GM23338 (cell line): Measurements from ENCODE around the gene GCLM. TPM values are rescaled to one million over a fixed set of nuclear protein-coding genes. Genes with fewer than 3 reads are reported as not detected.

Source experiments
- ATAC-seq: fragments of 200-7000 bp; cut with Tn5 transposase; 3 replicates; pipeline ENCODE4 v1.9.1; 2020
- DNase-seq: peaks from one replicate; pipeline ENCODE4 v3.0.0-alpha.2; 2015; ENCODE audit warnings: low spot score
- H2AFZ ChIP-seq: fragments of 200-600 bp; sonication (generic); 2 replicates; pipeline ENCODE4 v1.8.0; 2016; ENCODE audit warnings: antibody characterized with exemption, mild to moderate bottlenecking, moderate library complexity
- H3F3A ChIP-seq: fragments of 200-600 bp; sonication (generic); replicated peaks from 2 replicates; pipeline ENCODE4 v1.8.0; 2017; ENCODE audit warnings: antibody characterized with exemption, mixed run types, low read depth
- H3K27ac ChIP-seq: fragments of 200-600 bp; sonication (generic); 2 replicates; pipeline ENCODE4 v1.6.1; 2016; ENCODE audit warnings: low read depth
- H3K27me3 ChIP-seq: fragments of 200-600 bp; sonication (generic); 2 replicates; pipeline ENCODE4 v1.8.0; 2016; ENCODE audit warnings: mild to moderate bottlenecking, mixed run types, moderate library complexity; ENCODE audit not compliant: insufficient read depth
- H3K36me3 ChIP-seq: fragments of 200-600 bp; sonication (generic); 2 replicates; pipeline ENCODE4 v1.8.0; 2016; ENCODE audit warnings: mild to moderate bottlenecking; ENCODE audit not compliant: insufficient read depth
- H3K4me1 ChIP-seq: fragments of 200-600 bp; sonication (generic); 2 replicates; pipeline ENCODE4 v1.8.0; 2016; ENCODE audit warnings: mild to moderate bottlenecking, moderate library complexity; ENCODE audit not compliant: insufficient read depth
- H3K4me2 ChIP-seq: fragments of 200-600 bp; sonication (generic); 2 replicates; pipeline ENCODE4 v1.7.1; 2017; ENCODE audit warnings: mixed run types
- H3K4me3 ChIP-seq: fragments of 200-600 bp; sonication (generic); 2 replicates; pipeline ENCODE4 v1.6.1; 2016; ENCODE audit warnings: mixed run types
- H3K79me2 ChIP-seq: fragments of 200-600 bp; sonication (generic); replicated peaks from 2 replicates; pipeline ENCODE4 v1.8.0; 2017; ENCODE audit warnings: mild to moderate bottlenecking; ENCODE audit not compliant: insufficient read depth
- H3K9me2 ChIP-seq: fragments of 200-600 bp; sonication (generic); 2 replicates; pipeline ENCODE4 v1.8.0; 2017; ENCODE audit not compliant: insufficient read depth
- H4K20me1 ChIP-seq: fragments of 200-600 bp; sonication (generic); replicated peaks from 2 replicates; pipeline ENCODE4 v1.8.0; 2017; ENCODE audit warnings: mild to moderate bottlenecking; ENCODE audit not compliant: insufficient read depth
- H3K27ac Mint-ChIP-seq: 2 replicates; pipeline ENCODE4 v1.8.0; 2020; ENCODE audit warnings: inconsistent platforms, mild to moderate bottlenecking, moderate library complexity, mixed read lengths
- H3K27me3 Mint-ChIP-seq: 3 replicates; pipeline ENCODE4 v1.8.0; 2022; ENCODE audit warnings: low read depth, mild to moderate bottlenecking, moderate library complexity, mixed read lengths, inconsistent platforms; ENCODE audit not compliant: insufficient read depth, poor library complexity
- H3K36me3 Mint-ChIP-seq: 3 replicates; pipeline ENCODE4 v1.8.0; 2021; ENCODE audit warnings: low read depth, mild to moderate bottlenecking, inconsistent platforms, moderate library complexity, mixed read lengths
- H3K4me1 Mint-ChIP-seq: 3 replicates; pipeline ENCODE4 v1.8.0; 2020; ENCODE audit warnings: mild to moderate bottlenecking, inconsistent platforms, mixed read lengths
- H3K4me3 Mint-ChIP-seq: 3 replicates; pipeline ENCODE4 v1.8.0; 2021; ENCODE audit warnings: moderate library complexity, mild to moderate bottlenecking, inconsistent platforms, mixed read lengths
- H3K9me3 Mint-ChIP-seq: 3 replicates; pipeline ENCODE4 v1.8.0; 2020; ENCODE audit warnings: moderate library complexity, mild to moderate bottlenecking, inconsistent platforms, mixed read lengths
- CREB1 ChIP-seq: fragments of 250-450 bp; sonication (Bioruptor Pico); IDR thresholded peaks from 2 replicates; pipeline ENCODE4 v1.5.0; 2020; ENCODE audit warnings: low read depth, mild to moderate bottlenecking, moderate library complexity
- CTCF ChIP-seq, 2 experiments: fragments of 200-600 bp in 1 of 2; sonication (generic) in 1 of 2; conservative IDR thresholded peaks; 2 replicates each; pipeline versions ENCODE4 v1.5.1 to v1.6.1; 2016 to 2017; ENCODE audit warnings: antibody characterized with exemption in 2 of 2, low read depth in 2 of 2, mild to moderate bottlenecking in 2 of 2, moderate library complexity in 1 of 2
- ETS1 ChIP-seq: IDR thresholded peaks from 2 replicates; pipeline ENCODE4 v1.6.1; 2016; ENCODE audit warnings: antibody characterized with exemption
- EZH2 ChIP-seq: fragments of 200-600 bp; sonication (generic); IDR thresholded peaks from one replicate; pipeline ENCODE4 v1.8.0; 2017; ENCODE audit warnings: antibody characterized with exemption, mild to moderate bottlenecking, low read depth; ENCODE audit not compliant: unreplicated experiment
- EZH2phosphoT487 ChIP-seq: fragments of 200-600 bp; sonication (generic); IDR thresholded peaks from one replicate; pipeline ENCODE4 v1.8.1; 2018; ENCODE audit warnings: antibody characterized with exemption; ENCODE audit not compliant: unreplicated experiment
- JUNB ChIP-seq: IDR thresholded peaks from one replicate; pipeline ENCODE4 v1.6.1; 2016; ENCODE audit warnings: antibody characterized with exemption; ENCODE audit not compliant: unreplicated experiment
- NANOG ChIP-seq: IDR thresholded peaks from 2 replicates; pipeline ENCODE4 v1.6.1; 2016; ENCODE audit warnings: antibody characterized with exemption, borderline replicate concordance
- POLR2AphosphoS5 ChIP-seq: IDR thresholded peaks from 2 replicates; pipeline ENCODE4 v1.6.1; 2016; ENCODE audit warnings: antibody characterized with exemption, low read depth
- STAT1 ChIP-seq: IDR thresholded peaks from one replicate; pipeline ENCODE4 v1.6.1; 2016; ENCODE audit warnings: antibody characterized with exemption; ENCODE audit not compliant: unreplicated experiment
- ZNF114 ChIP-seq: fragments of 250-450 bp; sonication (Bioruptor Pico); IDR thresholded peaks from 2 replicates; pipeline ENCODE4 v1.5.0; 2020; ENCODE audit warnings: mild to moderate bottlenecking, moderate library complexity
- ZNF331 ChIP-seq: fragments of 250-450 bp; sonication (Bioruptor Pico); IDR thresholded peaks from 2 replicates; pipeline ENCODE4 v1.5.0; 2020; ENCODE audit warnings: low read depth, mild to moderate bottlenecking, moderate library complexity
- polyA plus RNA-seq: library from polyadenylated mRNA; unstranded; fragments of >200 nt; fragmentation: Nextera tagmentation; extraction: Ambion mirVana; gene quantifications from 2 replicates; pipeline ENCODE4 v1.2.1, GENCODE V29; 2016
- total RNA-seq: library from RNA; depleted of rRNA; stranded (reverse); fragments of >200 nt; shearing (Covaris generic); gene quantifications from 2 replicates; pipeline ENCODE4 v1.2.3, GENCODE V29; 2014
- TF ChIP-seq, protein P1 (sequence below): IDR thresholded peaks from one replicate; pipeline ENCODE4 v1.6.1; 2018; ENCODE audit warnings: antibody characterized with exemption; ENCODE audit not compliant: unreplicated experiment
- TF ChIP-seq, protein P2 (sequence below): fragments of 250-450 bp; sonication (Bioruptor Pico); IDR thresholded peaks from 2 replicates; pipeline ENCODE4 v1.5.0; 2020; ENCODE audit warnings: mild to moderate bottlenecking, moderate library complexity

GCLM gene
- total and polyA plus RNA-seq, 2 experiments from 2014 or later, result 10.4 to 12.8 TPM

- Mint-ChIP-seq H3K4me3 (no peak overlapping the region), H3K36me3 (peaks cover 22% of the 10 kb centered on the region), H3K9me3 (peaks cover 5% of the 10 kb centered on the region), H3K27me3 (peaks cover 3% of the 10 kb centered on the region), H3K27ac (no peak overlapping the region), H3K4me1 (peaks cover 22% of the 10 kb centered on the region)
- Histone ChIP-seq H2AFZ (no peak overlapping the region), H3K27me3 (no peaks in the 10 kb centered on the region), H3K4me1 (no peaks in the 10 kb centered on the region; the same call in 1 of the 2 replicates), H3K79me2 (no peaks in the 10 kb centered on the region), H3K36me3 (no peaks in the 10 kb centered on the region), H3K27ac (no peak overlapping the region), H3K4me3 (no peak overlapping the region), H4K20me1 (no peaks in the 10 kb centered on the region), H3K4me2 (no peak overlapping the region), H3F3A (peaks cover 4% of the 10 kb centered on the region; the same call in 1 of the 2 replicates), H3K9me2 (peaks cover 9% of the 10 kb centered on the region)
- DNase-seq (no peak), ATAC-seq (no peak)
- no peak for TF ChIP-seq EZH2phosphoT487
- TF ChIP-seq CTCF (conservative IDR thresholded peaks at IDR 0.05; ENCODE audit: low read depth in 2 of 2), result no peak
- TF ChIP-seq CREB1, result no peak
- no peak for TF ChIP-seq JUNB
- TF ChIP-seq ZNF114 (CRISPR knock-in tag), result no peak
- no peak for TF ChIP-seq ETS1
- TF ChIP-seq, protein P1, sequence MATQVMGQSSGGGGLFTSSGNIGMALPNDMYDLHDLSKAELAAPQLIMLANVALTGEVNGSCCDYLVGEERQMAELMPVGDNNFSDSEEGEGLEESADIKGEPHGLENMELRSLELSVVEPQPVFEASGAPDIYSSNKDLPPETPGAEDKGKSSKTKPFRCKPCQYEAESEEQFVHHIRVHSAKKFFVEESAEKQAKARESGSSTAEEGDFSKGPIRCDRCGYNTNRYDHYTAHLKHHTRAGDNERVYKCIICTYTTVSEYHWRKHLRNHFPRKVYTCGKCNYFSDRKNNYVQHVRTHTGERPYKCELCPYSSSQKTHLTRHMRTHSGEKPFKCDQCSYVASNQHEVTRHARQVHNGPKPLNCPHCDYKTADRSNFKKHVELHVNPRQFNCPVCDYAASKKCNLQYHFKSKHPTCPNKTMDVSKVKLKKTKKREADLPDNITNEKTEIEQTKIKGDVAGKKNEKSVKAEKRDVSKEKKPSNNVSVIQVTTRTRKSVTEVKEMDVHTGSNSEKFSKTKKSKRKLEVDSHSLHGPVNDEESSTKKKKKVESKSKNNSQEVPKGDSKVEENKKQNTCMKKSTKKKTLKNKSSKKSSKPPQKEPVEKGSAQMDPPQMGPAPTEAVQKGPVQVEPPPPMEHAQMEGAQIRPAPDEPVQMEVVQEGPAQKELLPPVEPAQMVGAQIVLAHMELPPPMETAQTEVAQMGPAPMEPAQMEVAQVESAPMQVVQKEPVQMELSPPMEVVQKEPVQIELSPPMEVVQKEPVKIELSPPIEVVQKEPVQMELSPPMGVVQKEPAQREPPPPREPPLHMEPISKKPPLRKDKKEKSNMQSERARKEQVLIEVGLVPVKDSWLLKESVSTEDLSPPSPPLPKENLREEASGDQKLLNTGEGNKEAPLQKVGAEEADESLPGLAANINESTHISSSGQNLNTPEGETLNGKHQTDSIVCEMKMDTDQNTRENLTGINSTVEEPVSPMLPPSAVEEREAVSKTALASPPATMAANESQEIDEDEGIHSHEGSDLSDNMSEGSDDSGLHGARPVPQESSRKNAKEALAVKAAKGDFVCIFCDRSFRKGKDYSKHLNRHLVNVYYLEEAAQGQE, result no peak
- no peak for TF ChIP-seq NANOG
- no peak for TF ChIP-seq STAT1
- no peak for TF ChIP-seq POLR2AphosphoS5
- no peak for TF ChIP-seq EZH2
- TF ChIP-seq, protein P2, sequence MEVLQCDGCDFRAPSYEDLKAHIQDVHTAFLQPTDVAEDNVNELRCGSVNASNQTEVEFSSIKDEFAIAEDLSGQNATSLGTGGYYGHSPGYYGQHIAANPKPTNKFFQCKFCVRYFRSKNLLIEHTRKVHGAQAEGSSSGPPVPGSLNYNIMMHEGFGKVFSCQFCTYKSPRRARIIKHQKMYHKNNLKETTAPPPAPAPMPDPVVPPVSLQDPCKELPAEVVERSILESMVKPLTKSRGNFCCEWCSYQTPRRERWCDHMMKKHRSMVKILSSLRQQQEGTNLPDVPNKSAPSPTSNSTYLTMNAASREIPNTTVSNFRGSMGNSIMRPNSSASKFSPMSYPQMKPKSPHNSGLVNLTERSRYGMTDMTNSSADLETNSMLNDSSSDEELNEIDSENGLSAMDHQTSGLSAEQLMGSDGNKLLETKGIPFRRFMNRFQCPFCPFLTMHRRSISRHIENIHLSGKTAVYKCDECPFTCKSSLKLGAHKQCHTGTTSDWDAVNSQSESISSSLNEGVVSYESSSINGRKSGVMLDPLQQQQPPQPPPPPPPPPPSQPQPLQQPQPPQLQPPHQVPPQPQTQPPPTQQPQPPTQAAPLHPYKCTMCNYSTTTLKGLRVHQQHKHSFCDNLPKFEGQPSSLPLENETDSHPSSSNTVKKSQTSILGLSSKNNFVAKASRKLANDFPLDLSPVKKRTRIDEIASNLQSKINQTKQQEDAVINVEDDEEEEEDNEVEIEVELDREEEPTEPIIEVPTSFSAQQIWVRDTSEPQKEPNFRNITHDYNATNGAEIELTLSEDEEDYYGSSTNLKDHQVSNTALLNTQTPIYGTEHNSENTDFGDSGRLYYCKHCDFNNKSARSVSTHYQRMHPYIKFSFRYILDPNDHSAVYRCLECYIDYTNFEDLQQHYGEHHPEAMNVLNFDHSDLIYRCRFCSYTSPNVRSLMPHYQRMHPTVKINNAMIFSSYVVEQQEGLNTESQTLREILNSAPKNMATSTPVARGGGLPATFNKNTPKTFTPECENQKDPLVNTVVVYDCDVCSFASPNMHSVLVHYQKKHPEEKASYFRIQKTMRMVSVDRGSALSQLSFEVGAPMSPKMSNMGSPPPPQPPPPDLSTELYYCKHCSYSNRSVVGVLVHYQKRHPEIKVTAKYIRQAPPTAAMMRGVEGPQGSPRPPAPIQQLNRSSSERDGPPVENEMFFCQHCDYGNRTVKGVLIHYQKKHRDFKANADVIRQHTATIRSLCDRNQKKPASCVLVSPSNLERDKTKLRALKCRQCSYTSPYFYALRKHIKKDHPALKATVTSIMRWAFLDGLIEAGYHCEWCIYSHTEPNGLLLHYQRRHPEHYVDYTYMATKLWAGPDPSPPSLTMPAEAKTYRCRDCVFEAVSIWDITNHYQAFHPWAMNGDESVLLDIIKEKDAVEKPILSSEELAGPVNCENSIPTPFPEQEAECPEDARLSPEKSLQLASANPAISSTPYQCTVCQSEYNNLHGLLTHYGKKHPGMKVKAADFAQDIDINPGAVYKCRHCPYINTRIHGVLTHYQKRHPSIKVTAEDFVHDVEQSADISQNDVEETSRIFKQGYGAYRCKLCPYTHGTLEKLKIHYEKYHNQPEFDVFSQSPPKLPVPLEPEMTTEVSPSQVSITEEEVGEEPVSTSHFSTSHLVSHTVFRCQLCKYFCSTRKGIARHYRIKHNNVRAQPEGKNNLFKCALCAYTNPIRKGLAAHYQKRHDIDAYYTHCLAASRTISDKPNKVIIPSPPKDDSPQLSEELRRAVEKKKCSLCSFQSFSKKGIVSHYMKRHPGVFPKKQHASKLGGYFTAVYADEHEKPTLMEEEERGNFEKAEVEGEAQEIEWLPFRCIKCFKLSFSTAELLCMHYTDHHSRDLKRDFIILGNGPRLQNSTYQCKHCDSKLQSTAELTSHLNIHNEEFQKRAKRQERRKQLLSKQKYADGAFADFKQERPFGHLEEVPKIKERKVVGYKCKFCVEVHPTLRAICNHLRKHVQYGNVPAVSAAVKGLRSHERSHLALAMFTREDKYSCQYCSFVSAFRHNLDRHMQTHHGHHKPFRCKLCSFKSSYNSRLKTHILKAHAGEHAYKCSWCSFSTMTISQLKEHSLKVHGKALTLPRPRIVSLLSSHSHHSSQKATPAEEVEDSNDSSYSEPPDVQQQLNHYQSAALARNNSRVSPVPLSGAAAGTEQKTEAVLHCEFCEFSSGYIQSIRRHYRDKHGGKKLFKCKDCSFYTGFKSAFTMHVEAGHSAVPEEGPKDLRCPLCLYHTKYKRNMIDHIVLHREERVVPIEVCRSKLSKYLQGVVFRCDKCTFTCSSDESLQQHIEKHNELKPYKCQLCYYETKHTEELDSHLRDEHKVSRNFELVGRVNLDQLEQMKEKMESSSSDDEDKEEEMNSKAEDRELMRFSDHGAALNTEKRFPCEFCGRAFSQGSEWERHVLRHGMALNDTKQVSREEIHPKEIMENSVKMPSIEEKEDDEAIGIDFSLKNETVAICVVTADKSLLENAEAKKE (CRISPR knock-in tag), result no peak
- no peak for TF ChIP-seq ZNF331 (CRISPR knock-in tag)
Measured at GRCh38 chr1:93840956-93841482, 68.2 kb downstream of the GCLM start.
